BLaER1 treated with 17β-estradiol and CSF1 and Interleukin-3, amounts not matched to agents 10 nM and 100 nM (cell line): ENCODE measurements around the gene POLG.

Experiments
- H3K27ac ChIP-seq, 11 experiments: shearing (Covaris generic); formaldehyde crosslinking; 2 replicates each; pipeline ENCODE4 v1.8.1; 2022
- H3K27me3 ChIP-seq, 11 experiments: shearing (Covaris generic); formaldehyde crosslinking; 2 replicates each; pipeline ENCODE4 v1.8.1; 2022
- H3K36me3 ChIP-seq, 11 experiments: shearing (Covaris generic); formaldehyde crosslinking; 2 replicates each; pipeline ENCODE4 v1.8.1; 2022
- H3K4me1 ChIP-seq, 10 experiments: shearing (Covaris generic); formaldehyde crosslinking; 2 replicates each; pipeline ENCODE4 v1.8.1; 2022
- H3K4me2 ChIP-seq, 11 experiments: shearing (Covaris generic); formaldehyde crosslinking; 2 replicates each; pipeline ENCODE4 v1.8.1; 2022
- H3K4me3 ChIP-seq, 10 experiments: shearing (Covaris generic); formaldehyde crosslinking; 2 replicates each; pipeline ENCODE4 v1.8.1; 2022
- H3K9ac ChIP-seq, 11 experiments: shearing (Covaris generic); formaldehyde crosslinking; 2 replicates each; pipeline ENCODE4 v1.8.1; 2022
- H3K9me3 ChIP-seq, 11 experiments: shearing (Covaris generic); formaldehyde crosslinking; replicated peaks in 1 of 11; 2 replicates each; pipeline ENCODE4 v1.8.1; 2022
- H4K20me1 ChIP-seq, 11 experiments: shearing (Covaris generic); formaldehyde crosslinking; 2 replicates each; pipeline ENCODE4 v1.8.1; 2022
- Cebpa-rat ChIP-seq, 11 experiments: shearing (Covaris generic); IDR thresholded peaks; 2 replicates each; pipeline ENCODE4 v1.8.1; 2022

Gene POLG

GRCh38 chr15:89372069-89372935 is 37.7 kb upstream of the POLG start:
- TF ChIP-seq Cebpa-rat (IDR thresholded peaks at IDR 0.05) = no peak
- Histone ChIP-seq H3K9ac (no peak overlapping the region), H3K4me2 (no peak overlapping the region), H3K36me3 (no peaks in the 10 kb centered on the region), H4K20me1 (peaks cover 0 to 31% (median 15%) of the 10 kb centered on the region in 11 experiments; a peak in 11 of 22 replicates), H3K4me1 (peaks cover 0 to 6% (median 0%) of the 10 kb centered on the region in 10 experiments; a peak in 3 of 20 replicates), H3K4me3 (no peak overlapping the region), H3K27me3 (peaks cover 98 to 100% (median 100%) of the 10 kb centered on the region in 11 experiments), H3K27ac (no peak overlapping the region), H3K9me3 (peaks cover 8 to 37% (median 25%) of the 10 kb centered on the region in 11 experiments; a peak in 20 of 22 replicates)

GRCh38 chr15:89371228-89372044 is 36.8 kb upstream of the POLG start:
- Histone ChIP-seq H3K27ac (no peak overlapping the region), H3K27me3 (peaks cover 98 to 100% (median 100%) of the 10 kb centered on the region in 11 experiments), H3K4me2 (no peak overlapping the region), H3K9ac (no peak overlapping the region), H3K36me3 (no peaks in the 10 kb centered on the region), H3K9me3 (peaks cover 8 to 39% (median 26%) of the 10 kb centered on the region in 11 experiments; a peak in 20 of 22 replicates), H3K4me3 (no peak overlapping the region), H3K4me1 (peaks cover 0 to 6% (median 0%) of the 10 kb centered on the region in 10 experiments; a peak in 3 of 20 replicates), H4K20me1 (peaks cover 0 to 40% (median 15%) of the 10 kb centered on the region in 11 experiments; a peak in 11 of 22 replicates)
- no peak for TF ChIP-seq Cebpa-rat (IDR thresholded peaks at IDR 0.05)

- peaks cover 0 to 6% (median 0%) of the 10 kb centered on the region in 10 experiments; a peak in 3 of 20 replicates for H3K4me1 ChIP-seq
- H4K20me1 ChIP-seq = peaks cover 0 to 45% (median 15%) of the 10 kb centered on the region in 11 experiments; a peak in 11 of 22 replicates
- peaks cover 99 to 100% (median 100%) of the 10 kb centered on the region in 11 experiments for H3K27me3 ChIP-seq
Measured at GRCh38 chr15:89370978-89371227, 36.3 kb upstream of the POLG start.

GRCh38 chr15:89370120-89370977 is 35.7 kb upstream of the POLG start:
- H3K36me3 ChIP-seq = no peaks in the 10 kb centered on the region
- no peak overlapping the region for H3K4me3 ChIP-seq
- TF ChIP-seq Cebpa-rat (IDR thresholded peaks at IDR 0.05) = no peak
- peaks cover 99 to 100% (median 100%) of the 10 kb centered on the region in 11 experiments for H3K27me3 ChIP-seq
- peaks cover 8 to 39% (median 26%) of the 10 kb centered on the region in 11 experiments; a peak in 20 of 22 replicates for H3K9me3 ChIP-seq
- peaks cover 0 to 6% (median 0%) of the 10 kb centered on the region in 10 experiments; a peak in 3 of 20 replicates for H3K4me1 ChIP-seq
- peak overlapping the region in 5 of 11 experiments; percentile 13 to 51 (median 18); a peak in 5 of 22 replicates for H3K4me2 ChIP-seq
- H3K9ac ChIP-seq = no peak overlapping the region
- peaks cover 0 to 49% (median 15%) of the 10 kb centered on the region in 11 experiments; a peak in 11 of 22 replicates for H4K20me1 ChIP-seq
- H3K27ac ChIP-seq = no peak overlapping the region

More at GRCh38 chr15:89370978-89371227, 36.3 kb upstream of the POLG start:
- Histone ChIP-seq H3K4me3 (no peak overlapping the region), H3K4me2 (no peak overlapping the region), H3K36me3 (no peaks in the 10 kb centered on the region), H3K9ac (no peak overlapping the region), H3K9me3 (peaks cover 8 to 39% (median 26%) of the 10 kb centered on the region in 11 experiments; a peak in 20 of 22 replicates), H3K27ac (no peak overlapping the region)
- no peak for TF ChIP-seq Cebpa-rat (IDR thresholded peaks at IDR 0.05)

GRCh38 chr15:89369341-89369947 is 34.8 kb upstream of the POLG start:
- H3K4me2 ChIP-seq = no peak overlapping the region
- H3K4me1 ChIP-seq = peaks cover 0 to 10% (median 2%) of the 10 kb centered on the region in 10 experiments; a peak in 11 of 20 replicates
- H3K27me3 ChIP-seq = peaks cover 99 to 100% (median 100%) of the 10 kb centered on the region in 11 experiments
- H3K36me3 ChIP-seq = no peaks in the 10 kb centered on the region
- H3K4me3 ChIP-seq = no peak overlapping the region
- TF ChIP-seq Cebpa-rat (IDR thresholded peaks at IDR 0.05) = no peak
- H3K9ac ChIP-seq = no peak overlapping the region
- H3K9me3 ChIP-seq = peaks cover 8 to 39% (median 26%) of the 10 kb centered on the region in 11 experiments; a peak in 20 of 22 replicates
- peaks cover 0 to 58% (median 15%) of the 10 kb centered on the region in 11 experiments; a peak in 12 of 22 replicates for H4K20me1 ChIP-seq
- H3K27ac ChIP-seq = no peak overlapping the region

GRCh38 chr15:89368566-89369223 is 34.1 kb upstream of the POLG start:
- H4K20me1 ChIP-seq = peaks cover 0 to 65% (median 19%) of the 10 kb centered on the region in 11 experiments; a peak in 12 of 22 replicates
- no peak overlapping the region for H3K9ac ChIP-seq
- H3K4me2 ChIP-seq = no peak overlapping the region
- peaks cover 0 to 18% (median 6%) of the 10 kb centered on the region in 10 experiments; a peak in 12 of 20 replicates for H3K4me1 ChIP-seq
- peaks cover 99 to 100% (median 100%) of the 10 kb centered on the region in 11 experiments for H3K27me3 ChIP-seq
- H3K9me3 ChIP-seq = peaks cover 8 to 39% (median 26%) of the 10 kb centered on the region in 11 experiments; a peak in 20 of 22 replicates
- H3K36me3 ChIP-seq = no peaks in the 10 kb centered on the region
- no peak overlapping the region for H3K27ac ChIP-seq
- no peak for TF ChIP-seq Cebpa-rat (IDR thresholded peaks at IDR 0.05)
- no peak overlapping the region for H3K4me3 ChIP-seq
